Stimulated activated naive CD8-positive, alpha-beta T cell treated with anti-CD3 and anti-CD28 coated beads, Interleukin-15, amount 100 ng/mL, for 72 hours (primary cell): ENCODE data around the gene RNF123.
"Not testable (repeated sequence)": the region's sequence is repeated elsewhere in the genome, so short reads cannot be mapped to it uniquely, and the experiment has no call there.

Source experiments
- ATAC-seq: fragments of 150-1000 bp; cut with Tn5 transposase; 2 replicates; pipeline ENCODE4 v1.10.0; 2021; ENCODE audit warnings: mild to moderate bottlenecking, moderate library complexity
- DNase-seq, 2 donors: peaks; one replicate each; pipeline ENCODE4 v3.0.0; 2021 to 2022
- H3K27ac Mint-ChIP-seq, 2 donors: one replicate each; pipeline ENCODE4 v1.8.0; 2022; ENCODE audit warnings: mild to moderate bottlenecking in 2 of 2, mixed read lengths in 2 of 2, moderate library complexity in 2 of 2
- H3K27me3 Mint-ChIP-seq: one replicate; pipeline ENCODE4 v1.8.0; 2022; ENCODE audit warnings: mixed read lengths
- H3K4me1 Mint-ChIP-seq: one replicate; pipeline ENCODE4 v1.8.0; 2022; ENCODE audit warnings: mild to moderate bottlenecking, mixed read lengths
- H3K4me3 Mint-ChIP-seq, 2 donors: one replicate each; pipeline ENCODE4 v1.8.0; 2022; ENCODE audit warnings: mild to moderate bottlenecking in 2 of 2, mixed read lengths in 2 of 2, moderate library complexity in 1 of 2
- H3K9me3 Mint-ChIP-seq, 2 donors: one replicate each; pipeline ENCODE4 v1.8.0; 2022; ENCODE audit warnings: mixed read lengths in 2 of 2

Gene RNF123

GRCh38 chr3:49684453-49684852, 4.9 kb upstream of the RNF123 start:
- not testable (repeated sequence) for H3K4me3 Mint-ChIP-seq, H3K27ac Mint-ChIP-seq

GRCh38 chr3:49685103-49685502, 4.3 kb upstream of the RNF123 start:
- H3K4me1 Mint-ChIP-seq = peaks cover 49% of the 10 kb centered on the region
- H3K9me3 Mint-ChIP-seq, ATAC-seq, H3K27me3 Mint-ChIP-seq, DNase-seq, H3K27ac Mint-ChIP-seq: not testable (repeated sequence)
- peak overlapping the region in 1 of 2 donors; percentile 41 for H3K4me3 Mint-ChIP-seq

More at GRCh38 chr3:49684453-49684852, 4.9 kb upstream of the RNF123 start:
- ATAC-seq, DNase-seq, H3K27me3 Mint-ChIP-seq, H3K9me3 Mint-ChIP-seq: not testable (repeated sequence)
- H3K4me1 Mint-ChIP-seq = peaks cover 48% of the 10 kb centered on the region

DNA sequence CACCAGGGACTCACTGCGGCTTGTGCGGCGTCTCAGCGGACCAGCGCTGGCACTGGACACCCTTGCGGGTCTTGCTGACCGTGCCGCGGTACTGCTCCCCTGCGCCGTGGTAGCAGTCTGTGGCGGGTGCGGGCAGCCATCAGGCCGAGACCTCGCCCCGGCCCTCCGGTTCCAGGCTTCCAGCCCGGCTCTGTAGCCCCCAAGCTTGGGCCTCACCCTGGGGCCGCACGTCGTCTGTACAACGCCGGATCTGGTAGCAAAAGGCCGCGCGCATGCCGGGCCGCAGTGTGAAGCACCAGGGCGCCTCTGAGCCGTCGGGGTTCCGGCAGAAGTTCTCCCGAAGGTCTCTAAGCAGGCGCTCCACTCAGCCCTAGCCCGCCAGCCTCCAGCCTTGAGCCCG, 3.5 kb upstream of the RNF123 start:
- peak; percentile 2 for ATAC-seq
- not testable (repeated sequence) for H3K9me3 Mint-ChIP-seq, H3K27me3 Mint-ChIP-seq, DNase-seq, H3K27ac Mint-ChIP-seq
- Mint-ChIP-seq H3K4me3 (peak overlapping the region in 1 of 2 donors; percentile 42), H3K4me1 (peaks cover 49% of the 10 kb centered on the region)

DNA sequence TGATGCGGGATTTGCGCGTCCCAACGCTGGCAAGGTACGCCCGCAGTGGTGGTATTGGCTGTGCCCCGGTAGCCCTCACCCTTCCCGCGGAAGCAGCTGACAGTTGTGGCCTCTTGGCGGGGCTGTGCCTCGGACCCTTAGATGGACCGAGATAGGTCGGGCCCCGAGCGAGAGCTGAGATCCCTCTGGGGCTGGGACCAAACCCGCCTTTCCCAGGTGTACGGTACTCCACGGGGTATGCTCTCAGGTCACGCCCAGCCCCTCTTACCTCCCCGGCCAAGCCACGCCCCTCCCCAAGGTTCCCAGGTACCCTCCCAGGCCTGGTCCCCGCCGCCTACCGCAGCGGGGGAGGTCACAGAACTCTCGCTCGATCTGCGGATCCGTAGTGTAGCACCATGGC, 3.0 kb upstream of the RNF123 start:
- ATAC-seq (peak; percentile 29), DNase-seq (peak; percentile 30 to 33)
- not testable (repeated sequence) for H3K27ac Mint-ChIP-seq, H3K27me3 Mint-ChIP-seq, H3K9me3 Mint-ChIP-seq
- Mint-ChIP-seq H3K4me3 (peak overlapping the region; percentile 70 to 80), H3K4me1 (peaks cover 52% of the 10 kb centered on the region)

DNA sequence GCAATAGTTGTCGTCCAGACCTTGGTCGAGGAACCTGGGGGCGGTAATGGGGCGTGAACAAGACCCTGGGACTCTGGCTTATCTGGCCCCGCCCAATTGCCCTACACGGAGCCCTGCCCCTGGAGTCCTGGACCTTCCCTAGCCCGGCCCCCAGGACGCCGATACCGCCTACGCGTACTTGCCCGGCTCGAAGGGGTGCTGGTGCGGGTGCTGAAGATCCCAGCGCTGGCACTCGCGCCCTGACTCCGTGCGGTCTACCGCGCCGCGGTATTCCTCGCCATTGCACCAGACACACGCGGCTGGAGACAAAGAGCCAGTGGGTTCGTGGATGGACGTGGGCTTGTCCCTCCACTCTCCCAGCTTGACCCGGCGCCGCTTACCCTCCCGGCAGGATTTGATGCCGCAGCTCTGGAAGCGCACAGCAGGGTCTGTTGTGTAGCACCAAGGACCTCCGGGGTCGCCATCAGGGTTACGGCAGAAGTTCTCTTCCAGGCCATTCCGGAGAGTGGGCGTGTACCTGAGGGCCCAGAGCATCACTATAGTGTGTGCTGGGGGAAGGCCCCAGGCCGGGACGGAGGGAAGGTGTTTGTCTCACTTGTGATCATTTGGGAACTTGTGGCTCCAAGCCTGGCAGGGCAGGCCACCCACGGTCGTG, 2.5 kb upstream of the RNF123 start:
- H3K9me3 Mint-ChIP-seq, H3K27ac Mint-ChIP-seq, H3K27me3 Mint-ChIP-seq: not testable (repeated sequence)
- Mint-ChIP-seq H3K4me1 (peaks cover 55% of the 10 kb centered on the region), H3K4me3 (peak overlapping the region; percentile 60 to 80)
- peak; percentile 54 for ATAC-seq
- DNase-seq = peak; percentile 51 to 64

- H3K27ac Mint-ChIP-seq = not testable (repeated sequence)
- H3K4me1 Mint-ChIP-seq = peaks cover 55% of the 10 kb centered on the region
Observed at GRCh38 chr3:49687424-49687795, 1.9 kb upstream of the RNF123 start.

GRCh38 chr3:49688338-49689045, 865 bp upstream of the RNF123 start:
- ATAC-seq = peak; percentile 3
- DNase-seq, H3K9me3 Mint-ChIP-seq, H3K27me3 Mint-ChIP-seq: not testable (repeated sequence)
- Mint-ChIP-seq H3K4me1 (peaks cover 55% of the 10 kb centered on the region), H3K4me3 (peak overlapping the region; percentile 88 to 97), H3K27ac (peak overlapping the region; percentile 95 to 98)

More at GRCh38 chr3:49687424-49687795, 1.9 kb upstream of the RNF123 start:
- not testable (repeated sequence) for DNase-seq, H3K27me3 Mint-ChIP-seq, ATAC-seq, H3K9me3 Mint-ChIP-seq
- H3K4me3 Mint-ChIP-seq = peak overlapping the region in 1 of 2 donors; percentile 80

DNA sequence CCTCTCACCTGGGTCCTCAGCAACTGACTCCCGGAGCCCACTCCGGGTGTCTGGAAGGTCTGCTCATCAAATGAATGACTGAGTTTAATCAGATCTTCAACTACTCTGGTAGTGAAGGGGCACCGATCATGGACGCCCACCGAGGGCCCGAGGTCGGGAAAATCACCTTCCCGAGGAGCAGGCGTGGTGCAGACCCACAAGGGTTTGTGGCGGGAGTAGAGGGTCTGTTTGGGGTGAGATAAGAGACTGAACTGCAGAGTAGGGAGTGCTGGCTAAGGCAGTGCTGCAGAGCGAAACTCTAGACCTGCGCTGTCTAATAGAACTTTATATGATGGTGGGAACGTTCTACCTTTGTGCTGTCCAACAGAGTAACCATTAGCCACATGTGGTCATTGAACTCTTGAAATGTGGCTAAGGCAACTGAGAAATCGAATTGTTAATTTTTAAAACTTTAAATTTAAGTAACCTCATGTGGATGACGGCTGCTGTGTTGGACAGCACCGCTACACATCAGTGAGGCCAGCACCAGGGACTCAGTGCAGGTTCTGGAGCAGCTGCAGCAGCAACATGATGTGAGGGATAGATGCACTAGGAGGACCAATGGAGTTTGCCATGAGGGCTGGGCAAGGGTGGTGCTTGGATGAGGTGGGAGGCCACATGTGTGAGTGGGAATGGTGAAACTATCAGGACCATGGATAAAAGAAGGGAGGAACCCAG, 709 bp downstream of the RNF123 start:
- H3K9me3 Mint-ChIP-seq, H3K27me3 Mint-ChIP-seq, ATAC-seq, DNase-seq: not testable (repeated sequence)
- Mint-ChIP-seq H3K4me3 (peak overlapping the region; percentile 88 to 97), H3K27ac (peak overlapping the region; percentile 95 to 98), H3K4me1 (peaks cover 62% of the 10 kb centered on the region)

DNA sequence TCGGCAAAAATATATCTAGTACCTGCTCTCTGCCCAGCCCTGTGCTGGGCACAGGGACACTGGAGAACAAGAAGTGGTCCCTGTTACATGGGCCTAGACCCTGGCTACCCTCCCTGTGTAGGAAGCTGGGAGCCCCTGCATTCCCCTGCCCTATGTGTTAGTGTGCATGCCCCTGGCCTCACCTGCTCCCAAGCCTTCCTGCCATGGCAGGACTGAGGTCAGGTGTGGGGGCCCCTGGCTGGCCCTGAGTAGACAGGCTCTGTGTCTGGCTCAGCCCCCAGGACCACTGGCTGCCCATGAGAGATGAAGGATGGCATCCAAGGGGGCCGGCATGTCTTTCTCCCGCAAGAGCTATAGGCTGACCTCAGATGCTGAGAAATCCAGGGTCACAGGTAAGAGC, 1.5 kb downstream of the RNF123 start:
- H3K4me1 Mint-ChIP-seq = peaks cover 56% of the 10 kb centered on the region
- H3K27ac Mint-ChIP-seq, H3K9me3 Mint-ChIP-seq, DNase-seq, ATAC-seq, H3K27me3 Mint-ChIP-seq: not testable (repeated sequence)
- peak overlapping the region; percentile 39 to 88 for H3K4me3 Mint-ChIP-seq

GRCh38 chr3:49691481-49691880, 2.1 kb downstream of the RNF123 start:
- H3K9me3 Mint-ChIP-seq, H3K27me3 Mint-ChIP-seq, DNase-seq, ATAC-seq: not testable (repeated sequence)
- peak overlapping the region in 1 of 2 donors; percentile 21 for H3K4me3 Mint-ChIP-seq
- peak overlapping the region in 1 of 2 donors; percentile 54 for H3K27ac Mint-ChIP-seq
- H3K4me1 Mint-ChIP-seq = peaks cover 52% of the 10 kb centered on the region

DNA sequence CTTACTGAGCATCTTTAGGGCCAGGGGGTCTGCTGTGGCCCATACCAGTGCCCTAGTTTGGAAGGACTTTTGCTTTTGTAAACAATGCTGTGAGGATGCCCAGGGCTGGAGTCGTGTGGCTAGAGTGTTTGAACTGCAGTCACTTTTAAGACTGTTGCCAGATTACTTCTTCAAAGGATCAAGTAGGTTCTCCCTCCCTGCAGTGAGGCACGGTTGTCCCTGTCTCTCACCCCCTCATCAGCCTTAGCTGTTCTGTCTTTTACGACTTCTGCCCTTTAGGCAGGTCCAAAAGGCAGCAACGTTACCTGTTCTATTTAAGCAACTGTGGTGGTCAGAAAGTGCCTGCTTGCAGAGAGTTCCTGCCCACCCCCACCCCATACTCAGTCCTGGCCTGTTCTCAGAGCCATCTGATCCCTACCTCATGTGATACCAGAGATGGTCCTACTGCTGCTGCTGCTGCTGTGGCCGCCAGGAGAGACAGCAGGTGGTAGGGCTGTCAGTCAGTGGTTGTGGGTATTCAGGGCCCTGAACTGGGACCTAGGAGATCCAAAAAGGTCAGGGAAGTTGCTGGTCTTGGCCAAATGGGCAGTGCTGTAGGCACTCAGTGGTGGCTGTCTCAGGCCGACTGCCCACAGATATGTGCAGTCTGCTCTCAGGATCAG, 5.2 kb downstream of the RNF123 start:
- H3K4me3 Mint-ChIP-seq, DNase-seq, H3K9me3 Mint-ChIP-seq, ATAC-seq, H3K27me3 Mint-ChIP-seq: not testable (repeated sequence)
- H3K27ac Mint-ChIP-seq = peak overlapping the region in 1 of 2 donors; percentile 1
- H3K4me1 Mint-ChIP-seq = peaks cover 28% of the 10 kb centered on the region

DNA sequence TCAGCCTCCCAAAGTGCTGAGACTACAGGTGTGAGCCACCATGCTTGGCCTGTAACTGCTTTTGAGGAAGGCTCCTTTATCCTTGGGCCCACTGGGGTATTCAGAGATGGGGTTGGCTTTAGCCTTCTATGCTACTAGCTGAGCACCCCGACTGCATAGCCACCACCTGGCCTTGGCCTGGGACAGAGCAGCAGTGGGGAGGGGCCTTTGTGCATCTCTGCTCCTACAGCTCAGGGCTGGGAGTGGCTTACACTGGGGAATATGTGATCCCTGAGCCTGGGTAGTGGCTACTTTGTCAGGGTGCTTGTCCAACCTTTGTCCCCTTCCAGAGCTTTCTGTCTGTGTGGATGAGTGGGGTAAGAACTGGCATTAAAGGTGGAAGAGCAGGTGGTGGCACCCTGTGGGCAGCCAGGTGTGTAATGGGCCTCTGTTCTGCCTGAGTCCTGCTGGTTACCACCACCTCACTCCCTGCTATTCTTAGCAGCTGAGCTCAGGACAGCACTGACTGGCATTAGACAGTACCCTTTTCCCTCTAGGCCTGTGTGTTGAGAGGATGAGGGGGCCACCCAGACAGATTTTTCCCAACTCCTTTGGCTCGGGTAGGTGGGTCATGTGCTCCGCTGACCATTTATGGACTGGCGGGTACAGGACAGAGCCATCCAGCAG, 6.1 kb downstream of the RNF123 start:
- not testable (repeated sequence) for ATAC-seq, H3K27ac Mint-ChIP-seq, H3K27me3 Mint-ChIP-seq, DNase-seq, H3K4me3 Mint-ChIP-seq, H3K9me3 Mint-ChIP-seq
- H3K4me1 Mint-ChIP-seq = peaks cover 19% of the 10 kb centered on the region

DNA sequence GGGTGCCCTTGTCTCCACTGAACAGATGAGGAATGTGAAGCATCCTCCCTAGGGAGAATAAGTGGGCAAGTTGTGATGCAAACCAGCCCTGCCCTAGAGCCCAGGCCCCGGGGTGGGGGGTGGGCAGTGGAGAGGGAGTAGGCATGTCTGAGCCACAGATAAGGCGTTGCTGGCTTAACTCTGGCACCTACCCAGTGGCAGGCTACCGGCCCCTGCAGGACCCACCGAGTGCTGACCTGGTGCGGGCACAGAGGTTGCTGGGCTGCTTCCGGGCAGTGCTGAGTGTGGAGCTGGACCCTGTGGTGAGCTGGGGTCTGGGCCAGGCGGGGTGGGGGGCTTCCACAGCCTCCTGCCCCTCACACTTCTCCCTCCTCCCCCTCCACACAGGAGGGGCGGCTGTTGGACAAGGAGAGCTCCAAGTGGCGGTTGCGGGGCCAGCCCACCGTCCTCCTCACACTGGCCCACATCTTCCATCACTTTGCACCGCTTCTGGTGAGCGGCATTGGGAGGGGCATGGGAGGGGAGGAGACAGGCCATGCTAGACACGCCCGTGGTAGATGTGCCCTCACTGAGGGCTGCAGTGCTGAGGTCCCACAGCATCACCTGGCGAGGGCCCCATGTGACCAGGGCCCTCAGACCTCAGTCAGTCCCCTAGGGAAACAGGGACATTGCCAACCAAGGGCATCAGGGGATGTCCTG, 10.1 kb downstream of the RNF123 start:
- Mint-ChIP-seq H3K9me3 (no peaks in the 10 kb centered on the region), H3K4me3 (no peak overlapping the region), H3K27ac (no peak overlapping the region), H3K4me1 (peaks cover 10% of the 10 kb centered on the region), H3K27me3 (no peaks in the 10 kb centered on the region)
- ATAC-seq (no peak), DNase-seq (no peak)

- peaks cover 9% of the 10 kb centered on the region for H3K4me1 Mint-ChIP-seq
- no peak overlapping the region for H3K4me3 Mint-ChIP-seq
- DNase-seq (no peak), ATAC-seq (no peak)
- no peak overlapping the region for H3K27ac Mint-ChIP-seq
- no peaks in the 10 kb centered on the region for H3K9me3 Mint-ChIP-seq
- H3K27me3 Mint-ChIP-seq = no peaks in the 10 kb centered on the region
Observed at GRCh38 chr3:49700014-49700413, 10.7 kb downstream of the RNF123 start.
